HepG2 (cell line): ENCODE results near the gene DDX24. TPM values are rescaled to one million over a fixed set of nuclear protein-coding genes. Genes with fewer than 3 reads are reported as not detected.

Experiments
- ARID5B ChIP-seq: IDR thresholded peaks from 2 replicates; pipeline ENCODE4 v1.4.0; 2020; ENCODE audit warnings: mild to moderate bottlenecking, missing genetic modification reagents
- EHMT2 ChIP-seq: fragments of 200-600 bp; sonication (generic); IDR thresholded peaks from 2 replicates; pipeline ENCODE4 v1.7.0; 2017; ENCODE audit warnings: antibody characterized with exemption, low read depth, low read length, borderline replicate concordance
- FOSL1 ChIP-seq: sonication (generic); formaldehyde crosslinking; IDR thresholded peaks from 2 replicates; pipeline ENCODE4 v1.9.0; 2021; ENCODE audit warnings: missing genetic modification reagents, borderline replicate concordance
- GATAD2A ChIP-seq: IDR thresholded peaks from 2 replicates; pipeline ENCODE4 v1.6.1; 2016
- NCOA2 ChIP-seq: sonication (generic); formaldehyde crosslinking; IDR thresholded peaks from 2 replicates; pipeline ENCODE4 v1.8.0; 2022; ENCODE audit warnings: inconsistent platforms
- PLRG1 ChIP-seq: fragments of 450-650 bp; conservative IDR thresholded peaks from 2 replicates; pipeline ENCODE4 v1.6.1; 2016
- SKI ChIP-seq: fragments of 450-650 bp; IDR thresholded peaks from one replicate; pipeline ENCODE4 v1.6.1; 2018; ENCODE audit warnings: mild to moderate bottlenecking; ENCODE audit not compliant: partially characterized antibody
- SKIL ChIP-seq: sonication (generic); formaldehyde crosslinking; IDR thresholded peaks from 2 replicates; pipeline ENCODE4 v1.8.0; 2022; ENCODE audit warnings: missing genetic modification reagents, mild to moderate bottlenecking, moderate library complexity, borderline replicate concordance
- SNAPC5 ChIP-seq: sonication (generic); formaldehyde crosslinking; IDR thresholded peaks from 2 replicates; pipeline ENCODE4 v1.8.1; 2023; ENCODE audit warnings: mild to moderate bottlenecking, missing genetic modification reagents, borderline replicate concordance
- ZNF672 ChIP-seq: sonication (generic); formaldehyde crosslinking; IDR thresholded peaks from 2 replicates; pipeline ENCODE4 v1.8.1; 2022; ENCODE audit warnings: missing genetic modification reagents
- ZNF800 ChIP-seq: sonication (generic); formaldehyde crosslinking; IDR thresholded peaks from 2 replicates; pipeline ENCODE4 v1.4.0; 2020; ENCODE audit warnings: missing genetic modification reagents
- polyA plus RNA-seq, 8 experiments: library from polyadenylated mRNA; depleted of rRNA in 3 of 8; stranded (reverse) in 7 of 8; unstranded in 1 of 8; fragments of >200 nt; fragmentation: Illumina TruSeq in 4 of 8; extraction: Trizol in 4 of 8; gene quantifications; 2 replicates each; pipeline versions ENCODE4 v1.2.1 to v1.2.3, GENCODE V29; 2011 to 2016; ENCODE audit warnings: low read depth in 4 of 8, missing spikeins in 1 of 8, mixed read lengths in 1 of 8; ENCODE audit not compliant: insufficient read depth in 1 of 8
- total RNA-seq, 5 experiments: library from RNA; depleted of rRNA; stranded (reverse); fragments of >200 nt; fragmentation: Illumina TruSeq; extraction: Trizol; gene quantifications; 2 replicates each; pipeline ENCODE4 v1.2.3, GENCODE V29; 2016; ENCODE audit warnings: low read depth in 1 of 5

The DDX24 gene
- total and polyA plus RNA-seq, 2 of the 13 experiments (the other 11 are each of a cell fraction or from before 2014, with no cell fraction given), result 67.3 to 149 TPM

- TF ChIP-seq ARID5B (CRISPR knock-in tag), result 0 out of 2 replicates have a peak, but pooled peaks have one; percentile 11
- TF ChIP-seq NCOA2 (CRISPR knock-in tag), result no peak
- no peak for TF ChIP-seq SKI
- no peak for TF ChIP-seq FOSL1 (CRISPR knock-in tag)
- no peak for TF ChIP-seq PLRG1
- TF ChIP-seq ZNF800 (CRISPR knock-in tag), result no peak
- no peak for TF ChIP-seq ZNF672
- no peak for TF ChIP-seq SKIL (CRISPR knock-in tag)
- no peak for TF ChIP-seq GATAD2A (CRISPR knock-in tag)
- no peak for TF ChIP-seq SNAPC5 (CRISPR knock-in tag)
- TF ChIP-seq EHMT2, result no peak
Observed at GRCh38 chr14:94041551-94042346, 39.3 kb downstream of the DDX24 start (continued).
